WTC11 (cell line): ENCODE results near the gene TUBA1B. TPM values are rescaled to one million over a fixed set of nuclear protein-coding genes. Genes with fewer than 3 reads are reported as not detected.
A peak's percentile ranks its signal among the peaks of the same experiment; 100 is the strongest.

Experiments
- AR ChIP-seq: fragments of 250-450 bp; sonication (Bioruptor Pico); IDR thresholded peaks from 2 replicates; pipeline ENCODE4 v1.9.0; 2021; ENCODE audit warnings: mild to moderate bottlenecking
- ARID4B ChIP-seq: sonication (generic); formaldehyde crosslinking; IDR thresholded peaks from 2 replicates; pipeline ENCODE4 v1.8.0; 2023; ENCODE audit warnings: missing genetic modification reagents, mild to moderate bottlenecking, borderline replicate concordance
- ATF1 ChIP-seq: sonication (generic); formaldehyde crosslinking; IDR thresholded peaks from 2 replicates; pipeline ENCODE4 v1.8.1; 2023; ENCODE audit warnings: mild to moderate bottlenecking, moderate library complexity, missing genetic modification reagents
- ATF6 ChIP-seq: sonication (generic); formaldehyde crosslinking; IDR thresholded peaks from 2 replicates; pipeline ENCODE4 v1.8.1; 2023; ENCODE audit warnings: mild to moderate bottlenecking, missing genetic modification reagents
- CREM ChIP-seq: sonication (generic); formaldehyde crosslinking; IDR thresholded peaks from 2 replicates; pipeline ENCODE4 v1.8.1; 2022; ENCODE audit warnings: mild to moderate bottlenecking, missing genetic modification reagents, moderate library complexity
- ETV6 ChIP-seq: sonication (generic); formaldehyde crosslinking; IDR thresholded peaks from 2 replicates; pipeline ENCODE4 v1.8.1; 2022; ENCODE audit warnings: mild to moderate bottlenecking, missing genetic modification reagents
- FOXP1 ChIP-seq: sonication (generic); formaldehyde crosslinking; IDR thresholded peaks from 2 replicates; pipeline ENCODE4 v1.8.0; 2022; ENCODE audit warnings: missing genetic modification reagents, mild to moderate bottlenecking, moderate library complexity, borderline replicate concordance
- GABPB1 ChIP-seq: sonication (generic); formaldehyde crosslinking; IDR thresholded peaks from 2 replicates; pipeline ENCODE4 v1.8.1; 2023; ENCODE audit warnings: mild to moderate bottlenecking, missing genetic modification reagents
- GTF2I ChIP-seq: fragments of 250-450 bp; sonication (Bioruptor Pico); conservative IDR thresholded peaks from 2 replicates; pipeline ENCODE4 v1.4.0; 2021; ENCODE audit warnings: mild to moderate bottlenecking
- HMGA2 ChIP-seq: fragments of 250-450 bp; sonication (Bioruptor Pico); IDR thresholded peaks from 2 replicates; pipeline ENCODE4 v1.4.0; 2021; ENCODE audit warnings: mild to moderate bottlenecking, moderate library complexity
- HMGXB4 ChIP-seq: sonication (generic); formaldehyde crosslinking; IDR thresholded peaks from 2 replicates; pipeline ENCODE4 v1.8.1; 2023; ENCODE audit warnings: mild to moderate bottlenecking, moderate library complexity, missing genetic modification reagents
- JAZF1 ChIP-seq: fragments of 250-450 bp; sonication (Bioruptor Pico); IDR thresholded peaks from 2 replicates; pipeline ENCODE4 v1.9.0; 2021; ENCODE audit warnings: moderate library complexity, mild to moderate bottlenecking, inconsistent platforms
- JUN ChIP-seq: sonication (generic); formaldehyde crosslinking; IDR thresholded peaks from 2 replicates; pipeline ENCODE4 v1.8.0; 2023; ENCODE audit warnings: mild to moderate bottlenecking, missing genetic modification reagents
- MYBL2 ChIP-seq: sonication (generic); formaldehyde crosslinking; IDR thresholded peaks from 2 replicates; pipeline ENCODE4 v1.8.1; 2023; ENCODE audit warnings: mild to moderate bottlenecking, moderate library complexity, missing genetic modification reagents
- NR2C2 ChIP-seq: sonication (generic); formaldehyde crosslinking; IDR thresholded peaks from 2 replicates; pipeline ENCODE4 v1.8.0; 2022; ENCODE audit warnings: mild to moderate bottlenecking, missing genetic modification reagents
- NR3C1 ChIP-seq: sonication (generic); formaldehyde crosslinking; conservative IDR thresholded peaks from 2 replicates; pipeline ENCODE4 v1.8.1; 2023; ENCODE audit warnings: low read depth, mild to moderate bottlenecking, missing genetic modification reagents
- OVOL2 ChIP-seq: fragments of 250-450 bp; sonication (Bioruptor Pico); IDR thresholded peaks from 2 replicates; pipeline ENCODE4 v1.9.0; 2021; ENCODE audit warnings: mild to moderate bottlenecking, borderline replicate concordance
- SOX15 ChIP-seq: fragments of 250-450 bp; sonication (Bioruptor Pico); IDR thresholded peaks from 2 replicates; pipeline ENCODE4 v1.9.0; 2021; ENCODE audit warnings: mild to moderate bottlenecking
- STAT6 ChIP-seq: sonication (generic); formaldehyde crosslinking; conservative IDR thresholded peaks from 2 replicates; pipeline ENCODE4 v1.8.1; 2023; ENCODE audit warnings: mild to moderate bottlenecking, low read depth, missing genetic modification reagents, moderate library complexity
- TCF7 ChIP-seq: sonication (generic); formaldehyde crosslinking; IDR thresholded peaks from 2 replicates; pipeline ENCODE4 v1.8.0; 2022; ENCODE audit warnings: mild to moderate bottlenecking, low read depth, missing genetic modification reagents, moderate library complexity
- ZNF416 ChIP-seq: fragments of 250-450 bp; sonication (Bioruptor Pico); IDR thresholded peaks from 2 replicates; pipeline ENCODE4 v1.9.0; 2021; ENCODE audit warnings: mild to moderate bottlenecking, inconsistent platforms
- ZNF512 ChIP-seq: sonication (generic); formaldehyde crosslinking; IDR thresholded peaks from 2 replicates; pipeline ENCODE4 v1.8.1; 2022; ENCODE audit warnings: missing genetic modification reagents, borderline replicate concordance
- ZNF671 ChIP-seq: fragments of 250-450 bp; sonication (Bioruptor Pico); IDR thresholded peaks from 2 replicates; pipeline ENCODE4 v1.8.0; 2021; ENCODE audit warnings: mild to moderate bottlenecking
- total RNA-seq: library from RNA; stranded (reverse); gene quantifications from 3 replicates; pipeline ENCODE4 v1.2.3, GENCODE V29; 2021

The TUBA1B gene
- total RNA-seq, 1 experiment from 2014 or later, result 1,806 TPM

GRCh38 chr12:49130151-49131050, 794 bp downstream of the TUBA1B start (continued):
- TF ChIP-seq ETV6 (0 out of 2 replicates have a peak, but pooled peaks have one; percentile 60), STAT6 (CRISPR knock-in tag) (no peak), ATF1 (CRISPR knock-in tag) (peak; percentile 33; the same call in 1 of the 2 replicates), CREM (CRISPR knock-in tag) (no peak; the same call in none of the 2 replicates), ARID4B (peak; percentile 78; the same call in 1 of the 2 replicates), OVOL2 (CRISPR knock-in tag) (no peak), HMGA2 (CRISPR knock-in tag) (no peak), AR (CRISPR knock-in tag) (no peak), NR3C1 (CRISPR knock-in tag) (no peak), TCF7 (CRISPR knock-in tag) (0 out of 2 replicates have a peak, but pooled peaks have one; percentile 48), HMGXB4 (CRISPR knock-in tag) (peak; percentile 69), ZNF671 (no peak), SOX15 (no peak), JUN (CRISPR knock-in tag) (0 out of 2 replicates have a peak, but pooled peaks have one; percentile 46), FOXP1 (CRISPR knock-in tag) (peak; percentile 67), JAZF1 (no peak), GTF2I (CRISPR knock-in tag) (no peak), ZNF416 (CRISPR knock-in tag) (no peak), MYBL2 (CRISPR knock-in tag) (peak; percentile 98), ATF6 (CRISPR knock-in tag) (no peak), GABPB1 (CRISPR knock-in tag) (peak; percentile 64; the same call in 1 of the 2 replicates), ZNF512 (CRISPR knock-in tag) (no peak), NR2C2 (no peak)
